Activated CD4-positive, alpha-beta T cell treated with anti-CD3 and anti-CD28 coated beads, Interleukin-2, amount 50 U/mL, for 24 hours (primary cell): ENCODE results near the gene AUTS2.
"Not testable (repeated sequence)": the region's sequence is repeated elsewhere in the genome, so short reads cannot be mapped to it uniquely, and the experiment has no call there.

Experiments used
- DNase-seq, 2 donors: peaks; one replicate each; pipeline ENCODE4 v3.0.0-alpha.2; 2020; ENCODE audit warnings: low read depth in 1 of 2, low spot score in 1 of 2

Gene AUTS2

GRCh38 chr7:70355198-70356020 lies 757.1 kb downstream of the AUTS2 start:
- DNase-seq, result no peak

DNA sequence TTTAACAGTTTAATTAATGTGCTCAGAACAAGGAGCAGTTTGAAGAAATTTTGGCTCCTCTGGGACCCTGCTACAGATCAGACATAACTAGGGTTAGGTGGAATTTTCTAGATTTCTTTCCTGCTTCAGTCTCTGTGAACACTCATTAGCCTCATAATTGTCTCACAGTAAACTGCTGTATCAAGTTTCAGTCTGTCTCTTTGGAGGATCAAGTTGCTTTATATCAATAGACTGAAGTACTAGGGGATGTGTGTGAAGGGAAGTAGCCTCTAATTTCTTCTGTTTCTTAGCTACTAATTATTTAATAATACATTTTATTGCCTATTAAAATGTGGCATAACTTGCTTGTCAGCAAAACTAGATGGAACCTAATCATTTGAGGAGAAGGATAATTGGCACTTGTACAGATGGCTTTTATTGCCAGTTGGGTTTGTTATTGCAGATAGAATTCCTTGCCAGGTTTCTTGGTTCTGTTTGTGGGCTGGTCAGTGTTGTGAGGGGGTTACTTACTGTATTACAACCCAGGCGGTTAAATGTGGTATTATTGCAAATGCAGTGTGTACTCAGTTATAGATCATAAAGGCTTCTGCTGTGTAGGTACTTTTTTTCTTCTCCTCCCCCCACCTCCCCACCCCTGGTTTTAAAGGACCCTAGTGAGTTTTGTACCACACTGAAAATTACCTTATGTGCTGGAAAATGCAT lies 758.0 kb downstream of the AUTS2 start:
- DNase-seq, result no peak

- no peak for DNase-seq
These were observed 758.6 kb downstream of the AUTS2 start for GRCh38 chr7:70356787-70357328.

DNA sequence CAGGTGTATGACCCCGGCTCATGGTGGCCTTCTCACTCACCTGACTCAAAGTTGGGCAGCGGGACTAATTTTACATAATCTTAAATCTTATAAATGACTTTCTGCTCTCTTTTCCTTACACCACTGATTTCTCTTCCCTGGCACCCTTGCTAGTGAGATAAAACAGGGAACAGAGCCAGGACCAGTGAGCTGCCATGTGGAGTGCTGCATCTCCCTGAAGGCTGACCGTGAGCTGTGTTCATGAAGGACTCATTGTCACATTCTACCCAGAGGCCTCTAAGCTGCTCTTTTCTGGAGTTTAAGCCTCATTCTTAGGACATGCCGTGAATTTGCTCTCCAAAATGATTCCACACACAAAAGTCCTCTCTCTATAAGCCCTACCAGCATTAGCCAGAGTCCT lies 762.3 kb downstream of the AUTS2 start:
- DNase-seq, result no peak

DNA sequence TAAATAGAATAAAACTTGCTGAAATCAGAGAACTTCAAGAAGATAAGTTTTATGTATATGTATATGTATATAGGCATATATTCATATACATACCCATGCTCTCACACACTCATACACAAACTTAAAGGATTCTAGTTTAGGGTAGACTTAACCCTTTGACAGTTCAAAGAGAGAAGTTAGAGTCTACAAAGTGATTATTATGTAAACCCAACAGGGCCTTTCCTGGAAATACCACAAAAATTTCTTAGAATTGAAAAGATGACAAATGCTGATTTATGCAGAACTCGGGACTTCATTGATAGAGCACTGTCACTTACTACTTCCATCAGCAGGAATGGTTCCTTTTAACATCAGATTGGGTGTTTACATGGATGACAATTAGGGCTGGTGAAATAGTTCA lies 763.5 kb downstream of the AUTS2 start:
- DNase-seq, result no peak

DNA sequence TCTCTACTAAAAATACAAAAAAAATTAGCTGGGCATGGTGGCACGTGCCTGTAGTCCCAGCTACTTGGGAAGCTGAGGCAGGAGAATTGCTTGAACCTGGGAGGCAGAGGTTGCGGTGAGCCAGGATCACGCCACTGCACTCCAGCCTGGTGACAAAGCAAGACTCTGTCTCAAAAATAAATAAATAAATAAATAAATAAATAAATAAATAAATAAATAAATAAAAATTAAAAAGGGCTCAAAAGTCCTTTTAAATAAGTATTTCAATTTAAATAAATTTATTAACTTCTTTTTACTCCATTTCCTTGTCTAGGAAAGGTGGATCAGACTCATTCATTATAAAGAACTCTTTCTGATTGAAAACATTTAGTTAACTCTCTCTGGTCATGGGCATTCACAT lies 766.1 kb downstream of the AUTS2 start:
- DNase-seq, result not testable (repeated sequence)

GRCh38 chr7:70371652-70372051 lies 773.4 kb downstream of the AUTS2 start:
- no peak for DNase-seq

GRCh38 chr7:70372768-70373515 lies 774.7 kb downstream of the AUTS2 start:
- no peak for DNase-seq

- DNase-seq, result no peak
These were observed 776.7 kb downstream of the AUTS2 start for GRCh38 chr7:70374772-70375533.

DNA sequence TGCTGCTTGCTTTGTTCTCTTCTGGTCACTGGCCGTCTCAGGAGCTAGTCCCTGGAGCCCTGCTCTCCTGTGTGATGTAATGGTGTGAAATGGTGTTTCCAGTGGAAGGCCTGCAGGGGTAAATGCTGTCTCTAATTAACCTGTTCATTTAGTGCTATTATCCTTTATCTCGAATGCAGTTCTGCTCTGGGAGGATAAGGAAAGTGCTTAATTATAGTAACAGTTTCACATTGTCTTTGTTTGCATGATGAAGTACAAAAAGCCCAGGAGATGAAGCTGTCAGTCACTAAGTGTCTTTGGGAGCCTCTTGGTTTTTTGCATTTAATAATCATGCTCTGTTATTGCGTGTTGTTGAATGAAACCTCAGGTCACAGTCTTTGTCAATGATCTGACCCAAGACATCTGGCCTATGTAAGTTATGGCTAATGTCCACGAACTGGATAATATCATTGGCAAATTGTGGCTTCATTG lies 778.3 kb downstream of the AUTS2 start:
- DNase-seq, result no peak

DNA sequence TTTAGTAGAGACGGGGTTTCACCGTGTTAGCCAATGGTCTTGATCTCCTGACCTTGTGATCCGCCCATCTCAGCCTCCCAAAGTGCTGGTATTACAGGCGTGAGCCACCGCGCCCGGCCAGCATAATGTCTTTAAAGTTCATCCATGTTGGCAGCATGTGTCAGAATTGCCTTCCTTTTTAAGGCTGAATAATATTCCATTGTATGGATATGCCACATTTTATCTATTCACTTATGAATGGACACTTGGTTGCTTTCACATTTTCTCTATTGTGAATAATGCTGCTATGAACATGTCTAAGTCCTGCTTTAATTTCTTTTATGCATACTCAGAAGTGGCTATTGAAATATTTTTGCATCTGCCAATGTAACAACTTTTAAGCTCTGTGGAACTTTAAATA lies 779.7 kb downstream of the AUTS2 start:
- DNase-seq, result no peak

DNA sequence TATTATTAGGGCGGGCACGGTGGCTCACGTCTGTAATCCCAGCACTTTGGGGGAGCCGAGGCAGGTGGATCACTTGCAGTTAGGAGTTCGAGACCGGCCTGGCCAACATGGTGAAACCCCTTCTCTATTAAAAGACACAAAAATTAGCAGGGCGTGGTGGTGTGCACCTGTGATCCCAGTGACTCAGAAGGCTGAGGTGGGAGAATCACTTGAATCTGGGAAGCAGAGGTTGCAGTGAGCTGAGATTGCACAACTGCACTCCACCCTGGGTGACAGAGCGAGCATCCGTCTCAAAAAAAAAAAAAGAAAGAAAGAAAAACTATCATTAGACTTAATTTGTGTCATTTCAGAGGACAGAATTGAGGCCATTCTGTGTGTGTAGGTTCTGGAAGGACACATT lies 780.9 kb downstream of the AUTS2 start:
- DNase-seq, result no peak

DNA sequence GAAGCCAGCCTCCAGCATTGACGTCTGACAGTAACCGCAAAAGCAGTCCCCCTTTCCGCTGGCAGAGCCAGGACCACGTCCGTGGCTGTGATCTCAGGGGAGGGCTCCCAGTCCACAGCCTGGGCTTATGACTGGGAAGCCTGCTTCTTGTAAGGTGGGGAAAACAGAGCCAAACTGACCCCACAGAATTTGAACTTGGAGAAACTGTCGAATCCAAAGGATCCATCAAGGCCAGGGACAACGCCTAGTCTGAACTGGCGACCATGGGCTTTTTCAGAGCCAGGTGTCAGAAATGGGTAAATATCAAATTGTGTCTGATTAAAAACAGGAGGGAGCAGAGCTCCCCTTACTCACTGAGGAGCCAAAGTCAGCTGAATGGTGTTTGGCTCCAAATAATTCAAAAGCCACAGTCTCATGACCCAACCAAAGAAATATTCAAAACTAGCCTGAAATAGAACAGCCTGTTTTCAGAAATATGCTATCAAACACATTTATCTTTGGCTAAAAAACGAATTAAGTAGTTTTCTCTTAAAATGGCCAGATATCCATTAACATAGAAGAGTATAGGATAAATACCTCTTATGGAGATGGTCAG lies 782.2 kb downstream of the AUTS2 start:
- no peak for DNase-seq

DNA sequence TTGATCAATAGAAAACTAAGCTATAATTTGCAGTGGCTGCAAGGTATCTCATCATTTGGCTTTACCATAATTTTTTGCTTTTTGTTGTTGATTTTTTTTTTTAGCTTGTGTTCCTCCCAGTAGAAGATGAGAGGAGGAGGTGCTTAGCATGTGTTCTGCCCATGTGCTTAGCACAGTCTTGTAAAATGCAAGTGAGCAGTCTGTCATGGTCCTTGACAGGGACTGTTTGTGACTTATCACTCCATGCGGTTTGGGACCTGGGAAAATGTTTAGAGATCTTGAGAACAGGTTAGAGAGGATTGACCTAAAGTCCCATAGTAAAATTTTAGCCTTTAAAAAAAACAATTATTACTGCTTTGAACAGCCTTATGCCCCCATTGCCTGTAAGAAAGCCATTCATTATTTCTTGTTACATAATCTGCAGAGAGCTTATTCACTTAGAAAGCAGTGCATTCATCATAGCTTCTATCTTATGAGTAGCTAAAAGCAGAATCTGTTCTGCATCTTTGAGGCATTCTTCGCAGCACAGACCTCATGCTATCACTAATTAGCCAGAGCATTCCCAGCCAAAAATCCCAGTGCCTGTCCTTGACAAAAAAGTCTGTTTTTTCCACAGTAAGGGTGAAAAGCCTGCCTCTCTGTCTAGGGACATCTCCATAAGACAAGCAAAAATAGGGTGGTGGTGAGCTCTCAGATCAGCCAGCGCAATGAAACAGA lies 784.9 kb downstream of the AUTS2 start:
- no peak for DNase-seq

DNA sequence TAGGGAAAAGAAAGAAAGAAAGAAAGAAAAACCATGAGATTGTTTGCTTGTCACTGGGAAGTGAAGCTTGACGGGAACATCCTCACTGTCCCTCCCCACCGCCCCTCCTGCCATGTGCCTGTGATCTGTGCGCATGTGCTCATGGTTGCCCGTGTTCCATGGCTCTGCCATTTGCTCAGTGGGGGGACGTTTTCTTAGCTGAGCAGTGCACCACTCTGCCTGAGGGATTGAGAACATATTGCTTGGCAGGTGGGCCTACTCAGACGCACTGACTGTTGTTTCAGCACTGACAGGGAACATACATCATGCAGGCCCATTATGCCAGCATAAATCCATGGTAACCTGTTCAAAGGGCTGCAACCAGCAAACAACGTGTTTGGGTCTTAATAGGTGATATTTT lies 785.7 kb downstream of the AUTS2 start:
- no peak for DNase-seq

GRCh38 chr7:70384891-70385290 lies 786.6 kb downstream of the AUTS2 start:
- DNase-seq, result no peak

DNA sequence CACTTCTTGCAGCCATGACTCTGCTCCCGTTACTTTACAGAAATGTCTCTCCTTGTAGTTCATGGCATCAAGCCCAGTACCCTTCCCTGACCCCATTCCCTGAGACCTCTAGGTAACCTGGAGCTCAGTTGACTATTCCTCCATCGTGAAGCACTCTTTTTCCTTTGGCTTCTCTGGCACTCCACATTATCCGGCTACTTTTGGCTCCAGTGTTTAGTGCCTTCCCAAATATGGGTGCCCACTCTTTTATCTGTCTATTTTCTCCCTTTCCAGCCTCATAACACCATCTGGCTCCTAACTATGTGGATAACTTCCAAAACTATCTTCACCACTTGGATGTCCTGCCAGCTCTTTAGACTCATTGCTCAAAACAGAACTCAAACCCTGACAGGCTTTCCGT lies 788.9 kb downstream of the AUTS2 start:
- no peak for DNase-seq

DNA sequence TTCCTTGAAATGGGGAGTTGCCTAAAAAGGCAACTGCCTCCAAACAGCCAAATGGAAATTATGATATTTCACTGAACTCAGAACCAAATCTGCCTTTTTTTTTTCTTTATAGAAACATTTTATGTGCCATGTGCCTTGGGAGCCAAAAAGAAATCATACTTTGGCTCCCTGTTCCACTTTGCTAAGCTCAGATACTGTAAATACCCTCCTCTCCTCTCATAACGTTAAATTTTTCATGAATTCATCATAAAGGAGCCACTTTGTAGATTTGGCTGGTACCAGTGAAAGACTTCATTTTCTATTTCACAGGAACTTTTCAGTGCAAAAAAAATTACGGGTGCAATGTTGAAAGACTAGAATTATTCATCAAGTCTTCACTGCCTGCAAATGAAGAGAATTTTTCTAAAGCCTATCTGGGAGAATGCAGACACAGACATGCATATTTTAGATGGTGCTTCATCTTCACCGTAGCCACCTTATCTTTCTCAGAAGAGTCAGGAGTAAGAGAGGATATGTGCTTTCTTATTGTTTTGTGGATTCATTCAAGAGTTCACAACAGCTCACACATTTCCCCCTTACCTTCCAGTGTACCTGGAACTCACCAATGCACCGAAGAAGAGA lies 791.4 kb downstream of the AUTS2 start:
- DNase-seq, result no peak

- no peak for DNase-seq
These were observed 792.0 kb downstream of the AUTS2 start for GRCh38 chr7:70390251-70390650.
